KG1 (cell line): Measurements from ENCODE around the gene ARFGAP3.

Experiments used
- DNase-seq: peaks from one replicate; lab custom pipeline; 2025; lab: John Stamatoyannopoulos, UW

ARFGAP3 gene

GRCh38 chr22:42856865-42857704 is at the start of gene ARFGAP3:
Gene ARFGAP3, minus strand, starts transcription at chr22:42857273. Its CDS starts 91 bp downstream, at chr22:42857182.
- DNase-seq = peak; percentile 85

GRCh38 chr22:42905702-42906183 is 48.7 kb upstream of the ARFGAP3 start:
- no peak for DNase-seq

- DNase-seq = no peak
These were observed 48.1 kb upstream of the ARFGAP3 start for GRCh38 chr22:42905217-42905616.

DNA sequence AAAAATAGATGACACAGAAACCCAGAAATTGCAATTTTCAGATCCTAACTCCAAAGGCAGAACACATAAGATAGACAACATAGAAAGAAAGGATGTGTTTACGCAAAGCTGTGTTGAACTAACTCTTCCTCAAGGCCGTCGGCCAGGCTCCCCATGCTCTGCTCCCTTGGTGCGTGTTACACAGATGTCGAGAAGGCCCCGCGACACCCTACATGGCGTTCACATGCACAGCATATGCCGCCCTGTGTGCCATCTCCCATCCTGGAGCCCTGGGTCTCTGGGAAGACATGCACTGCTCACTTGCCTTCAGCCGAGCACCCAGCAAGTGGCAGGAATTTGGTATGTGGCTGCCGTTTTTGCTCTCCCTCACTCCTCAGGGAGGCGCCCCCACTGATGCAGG is 47.0 kb upstream of the ARFGAP3 start:
- DNase-seq = no peak

DNA sequence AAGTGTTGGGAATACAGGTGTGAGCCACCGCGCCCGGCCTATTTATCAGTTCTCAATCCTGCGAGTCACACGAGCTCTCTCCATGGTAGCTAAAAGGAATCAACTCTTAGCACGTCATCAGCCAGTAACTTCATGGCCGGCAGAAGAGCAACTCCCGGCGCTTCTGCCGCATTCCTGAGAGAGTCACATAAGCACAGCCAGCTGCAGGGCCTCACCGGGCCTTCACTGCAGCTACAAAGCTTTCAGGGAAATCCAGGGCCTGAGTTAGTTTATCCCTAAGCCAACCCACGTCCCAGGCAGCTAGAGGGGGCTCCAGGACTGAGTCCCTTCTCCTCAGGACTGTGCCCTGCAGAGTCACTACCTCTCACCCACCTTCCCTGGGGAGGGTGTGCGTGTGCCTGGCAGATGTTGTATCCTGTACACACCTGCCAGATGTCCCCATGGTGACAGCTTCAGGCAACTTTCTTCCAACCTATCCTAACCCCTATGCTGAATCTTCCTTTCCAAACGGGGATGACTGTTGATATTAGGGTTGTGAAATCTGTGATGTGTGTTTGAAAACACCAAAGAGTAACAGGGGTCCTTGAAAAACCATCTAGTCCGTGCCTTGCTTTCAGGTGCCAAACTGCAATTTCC is 45.9 kb upstream of the ARFGAP3 start:
- DNase-seq = no peak

DNA sequence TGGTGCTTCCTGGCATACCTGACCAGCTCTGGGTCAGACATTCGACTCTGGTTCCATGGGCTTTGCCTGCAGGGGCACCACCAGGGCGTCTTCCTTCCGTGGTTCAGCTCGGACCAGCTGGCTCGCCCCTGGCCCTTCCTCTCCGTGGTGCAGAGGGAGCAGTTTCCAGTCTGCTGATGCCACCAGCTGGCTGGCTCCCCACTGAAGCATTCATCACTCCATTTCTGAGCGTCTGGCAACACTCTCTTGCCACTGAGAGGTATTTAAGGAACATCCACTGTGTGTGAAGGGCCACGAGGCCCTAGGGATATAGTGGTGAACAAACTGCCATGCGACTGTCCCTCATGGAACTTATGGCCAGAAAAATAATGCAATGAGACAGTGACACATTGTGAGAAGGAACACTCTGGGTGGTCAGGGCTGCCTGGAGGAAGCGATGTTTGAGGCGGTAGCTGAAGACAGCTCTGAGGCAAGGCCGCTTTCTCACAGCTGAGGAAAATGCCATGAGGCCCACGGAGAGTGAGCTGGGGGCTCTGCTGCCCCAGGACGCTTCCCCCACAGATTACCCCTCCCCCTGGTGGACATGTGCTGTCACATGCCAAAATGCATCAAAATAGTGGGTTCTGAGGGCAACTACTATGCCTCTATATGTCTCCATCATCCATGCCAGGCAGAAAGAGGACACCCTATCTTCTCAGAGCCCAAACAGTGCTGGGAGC is 44.9 kb upstream of the ARFGAP3 start:
- no peak for DNase-seq

GRCh38 chr22:42897960-42898359 is 40.9 kb upstream of the ARFGAP3 start:
- no peak for DNase-seq

GRCh38 chr22:42895541-42895981 is 38.5 kb upstream of the ARFGAP3 start:
- DNase-seq = no peak

DNA sequence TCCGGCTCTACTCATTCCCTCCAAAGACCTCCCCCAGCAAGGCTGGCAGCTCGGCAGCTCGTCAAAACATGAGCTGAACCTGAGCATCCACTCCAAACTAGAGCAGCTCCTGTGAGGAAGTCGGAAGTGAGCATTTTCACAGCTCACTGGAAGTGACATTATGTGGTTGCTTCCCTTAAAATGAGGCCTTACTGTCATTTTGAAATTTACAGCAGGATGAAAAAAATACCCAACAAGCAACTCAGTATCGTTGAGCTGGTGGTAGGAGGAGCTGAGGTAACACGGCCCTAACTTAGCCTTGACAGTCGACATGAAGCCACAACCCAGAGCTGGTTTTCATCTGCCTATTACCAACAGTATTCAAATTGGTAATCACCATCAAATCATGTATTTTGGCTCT is 38.0 kb upstream of the ARFGAP3 start:
- peak; percentile 29 for DNase-seq

GRCh38 chr22:42893371-42894150 is 36.5 kb upstream of the ARFGAP3 start:
- DNase-seq = no peak

DNA sequence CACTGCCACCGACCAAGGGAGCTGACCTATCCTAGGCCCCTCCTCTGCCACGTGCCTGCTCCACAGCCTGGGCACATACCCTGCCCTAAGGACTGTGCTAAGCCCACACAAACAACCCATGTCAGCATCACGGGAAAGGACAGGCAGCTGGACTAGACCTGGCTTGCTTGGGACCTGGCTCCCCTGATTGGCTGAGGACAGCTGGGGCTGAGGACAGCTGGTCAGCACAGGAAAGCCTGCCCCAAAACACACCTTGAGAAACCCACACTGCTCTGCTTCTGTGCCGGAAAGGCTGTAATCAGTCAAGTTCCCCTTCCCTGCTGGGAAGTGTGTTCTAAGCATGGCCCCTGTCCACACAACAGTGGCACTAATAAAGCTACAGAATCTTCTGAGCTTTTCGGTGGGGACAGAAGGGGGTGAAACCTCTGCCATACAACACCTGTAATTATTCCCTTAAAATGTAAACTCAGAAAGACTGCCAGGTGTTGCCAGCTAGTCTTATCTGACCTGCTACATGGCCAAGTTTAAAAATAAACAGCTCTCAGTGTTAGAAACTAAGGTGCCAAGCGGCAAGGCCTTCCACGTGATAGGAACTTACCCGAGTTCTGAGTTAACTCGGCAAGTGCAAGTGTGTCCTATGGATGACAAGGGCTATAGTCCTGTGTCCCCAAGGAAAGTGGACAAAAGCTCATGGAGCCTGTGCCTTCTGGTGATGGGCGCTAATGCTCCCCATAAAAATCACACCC is 35.7 kb upstream of the ARFGAP3 start:
- DNase-seq = peak; percentile 19

- DNase-seq = no peak
These were observed 35.1 kb upstream of the ARFGAP3 start for GRCh38 chr22:42892156-42892555.

- DNase-seq = no peak
These were observed 34.6 kb upstream of the ARFGAP3 start for GRCh38 chr22:42891696-42892095.

- DNase-seq = no peak
These were observed 33.9 kb upstream of the ARFGAP3 start for GRCh38 chr22:42891008-42891407.

- peak; percentile 44 for DNase-seq
These were observed 32.2 kb upstream of the ARFGAP3 start for GRCh38 chr22:42889304-42889703.

DNA sequence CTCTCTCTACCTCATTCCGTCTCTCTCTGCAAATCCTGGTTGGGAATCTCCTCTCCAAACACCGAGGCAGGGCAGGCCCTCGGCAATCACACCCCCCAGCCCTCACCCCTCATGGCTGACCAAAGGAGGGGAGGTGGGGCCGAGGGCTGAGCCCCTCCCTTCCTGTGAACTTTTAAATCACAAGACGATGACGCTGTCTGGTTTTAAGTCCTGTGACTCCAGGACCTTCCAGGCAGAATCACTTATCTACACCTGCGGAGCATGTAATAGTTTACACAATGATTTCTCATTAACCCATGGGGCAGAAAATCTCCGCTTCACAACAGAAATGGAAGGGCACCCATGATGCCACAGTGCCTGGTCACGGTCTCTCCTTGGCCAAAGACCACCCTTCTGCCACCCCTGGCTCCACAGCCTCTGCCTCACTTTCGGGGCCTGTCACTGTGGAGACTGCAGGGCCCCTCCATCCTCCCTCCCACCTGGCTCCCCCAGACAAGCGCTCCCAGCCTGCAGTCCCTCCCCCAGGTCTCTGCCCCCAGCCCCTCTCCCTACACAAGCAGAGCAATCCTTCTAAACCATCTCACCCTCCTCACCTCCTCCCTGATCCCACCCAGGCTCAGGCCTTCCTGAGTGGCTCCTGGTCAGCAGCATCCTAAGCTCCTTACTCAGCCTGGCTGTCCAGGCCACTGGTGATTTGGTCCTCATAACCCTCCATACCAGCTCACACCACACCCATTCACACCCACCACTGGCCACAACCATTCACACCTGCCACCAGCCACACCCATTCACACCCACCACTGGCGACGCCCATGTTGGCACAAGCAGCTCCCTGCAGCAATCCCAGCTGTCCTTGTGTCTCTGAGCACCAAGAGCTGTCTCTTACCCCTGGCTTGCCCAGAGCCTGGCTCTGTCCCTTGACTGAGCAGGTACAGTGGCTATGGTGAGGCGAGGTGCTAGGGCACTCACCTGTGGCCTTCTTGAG is 30.7 kb upstream of the ARFGAP3 start:
- DNase-seq = no peak

DNA sequence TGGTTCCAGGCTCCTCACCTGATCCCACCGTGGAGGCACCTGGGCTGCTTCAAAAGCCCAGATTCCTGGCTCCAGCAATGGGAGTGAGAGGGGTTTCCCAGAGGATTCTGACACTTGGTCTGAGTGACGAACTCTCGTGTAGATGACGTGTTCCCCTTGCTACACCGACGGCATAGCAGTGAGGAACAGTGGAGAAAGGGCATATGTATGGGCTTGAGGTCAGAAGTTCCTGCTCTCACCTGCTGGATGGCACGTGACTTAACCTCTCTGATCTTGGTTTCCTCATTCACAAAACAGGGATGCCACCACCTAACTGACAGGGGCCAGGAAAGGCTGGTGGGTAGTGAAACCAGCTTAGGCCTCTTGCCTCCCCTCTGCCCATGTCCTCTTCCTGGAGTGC is 30.0 kb upstream of the ARFGAP3 start:
- DNase-seq = no peak

- DNase-seq = no peak
These were observed 28.4 kb upstream of the ARFGAP3 start for GRCh38 chr22:42885446-42885845.

DNA sequence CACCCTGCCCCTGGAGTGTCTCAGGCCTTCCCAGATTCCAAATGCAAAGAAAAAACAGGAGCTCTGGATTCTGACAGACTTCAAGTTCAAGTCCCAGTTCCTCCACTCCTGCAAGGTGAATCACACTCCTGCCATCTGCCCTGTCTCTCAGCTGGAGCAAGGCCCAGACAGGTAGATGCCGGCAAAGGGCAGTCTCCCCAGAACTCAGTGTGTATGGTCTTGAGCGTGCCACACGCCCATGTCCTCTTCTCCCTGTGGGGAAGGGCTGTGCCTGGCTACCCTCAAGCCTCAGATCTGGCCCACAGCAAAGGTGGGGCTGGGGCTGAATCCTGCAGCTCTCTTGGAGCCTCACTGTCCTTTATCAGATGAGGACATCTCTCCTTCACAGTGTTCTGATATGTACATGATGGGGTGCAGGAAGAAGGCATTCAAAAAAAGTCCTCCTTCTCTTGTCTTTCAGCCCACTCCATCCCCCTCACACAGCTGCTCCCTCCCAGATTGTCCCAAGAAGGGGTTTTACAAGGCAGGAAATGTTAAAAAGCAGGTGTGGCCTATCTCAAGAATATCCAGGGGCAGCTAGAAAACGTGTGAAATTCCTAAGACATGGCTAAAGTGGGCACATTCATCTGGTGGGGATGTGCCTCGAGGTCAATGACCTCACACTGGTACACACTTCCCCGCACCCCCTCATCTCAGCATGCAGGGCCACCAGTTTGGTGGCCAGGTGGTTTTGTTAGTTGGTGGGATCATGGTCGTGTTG is 27.7 kb upstream of the ARFGAP3 start:
- DNase-seq = no peak
